Keratinocyte (primary cell): Measurements from ENCODE around the gene BTBD1. TPM values are rescaled to one million over a fixed set of nuclear protein-coding genes. Genes with fewer than 3 reads are reported as not detected.

ENCODE experiments used
- DNase-seq: peaks from one replicate; pipeline ENCODE4 v3.0.0-alpha.2; 2011; ENCODE audit warnings: low read depth, missing footprints, low spot score
- FAIRE-seq: peaks from 2 replicates; lab custom pipeline; 2011; peaks lifted over from hg19 to GRCh38; lab: Jason Lieb, UNC
- H2AFZ ChIP-seq: 2 replicates; pipeline ENCODE4 v1.6.0; 2012; ENCODE audit warnings: low read length, control low read depth, inconsistent platforms; ENCODE audit not compliant: control insufficient read depth
- H3K27ac ChIP-seq: 2 replicates; pipeline ENCODE4 v1.5.1; 2011; ENCODE audit warnings: low read length; ENCODE audit not compliant: control insufficient read depth, insufficient read depth
- H3K27me3 ChIP-seq: 3 replicates; pipeline ENCODE4 v1.6.0; 2011; ENCODE audit warnings: low read length; ENCODE audit not compliant: control insufficient read depth, insufficient read depth; ENCODE audit errors: extremely low read depth
- H3K36me3 ChIP-seq, 2 experiments: 2 replicates in 1 of 2; 3 replicates in 1 of 2; pipeline ENCODE4 v1.5.1; 2011; ENCODE audit warnings: low read length in 2 of 2, mild to moderate bottlenecking in 1 of 2; ENCODE audit not compliant: control insufficient read depth in 2 of 2, insufficient read depth in 2 of 2; ENCODE audit errors: extremely low read depth in 1 of 2
- H3K4me1 ChIP-seq: 3 replicates; pipeline ENCODE4 v1.5.1; 2011; ENCODE audit warnings: low read length; ENCODE audit not compliant: control insufficient read depth, insufficient read depth; ENCODE audit errors: extremely low read depth
- H3K4me2 ChIP-seq: 3 replicates; pipeline ENCODE4 v1.6.0; 2011; ENCODE audit warnings: low read depth, low read length; ENCODE audit not compliant: control insufficient read depth, insufficient read depth; ENCODE audit errors: extremely low read depth
- H3K4me3 ChIP-seq, 3 experiments: fragments of 200-600 bp in 1 of 3; sonication (generic) in 1 of 3; 2 replicates in 2 of 3; 3 replicates in 1 of 3; pipeline ENCODE4 v1.5.1; 2011 to 2016; ENCODE audit warnings: low read length in 3 of 3, mild to moderate bottlenecking in 3 of 3, control low read depth in 2 of 3, inconsistent platforms in 1 of 3, low read depth in 1 of 3, mixed read lengths in 1 of 3, mixed run types in 1 of 3, moderate library complexity in 1 of 3; ENCODE audit not compliant: control insufficient read depth in 2 of 3, insufficient read depth in 2 of 3; ENCODE audit errors: extremely low read depth in 1 of 3
- H3K79me2 ChIP-seq: 2 replicates; pipeline ENCODE4 v1.6.0; 2012; ENCODE audit warnings: low read length; ENCODE audit not compliant: control insufficient read depth, insufficient read depth
- H3K9ac ChIP-seq: 3 replicates; pipeline ENCODE4 v1.6.0; 2011; ENCODE audit warnings: low read length; ENCODE audit not compliant: control insufficient read depth, insufficient read depth; ENCODE audit errors: extremely low read depth
- H3K9me1 ChIP-seq: 3 replicates; pipeline ENCODE4 v1.6.0; 2011; ENCODE audit warnings: low read length; ENCODE audit not compliant: control insufficient read depth, insufficient read depth; ENCODE audit errors: extremely low read depth
- H3K9me3 ChIP-seq: 2 replicates; pipeline ENCODE4 v1.5.1; 2012; ENCODE audit warnings: low read depth, low read length; ENCODE audit not compliant: control insufficient read depth
- H4K20me1 ChIP-seq: 3 replicates; pipeline ENCODE4 v1.6.0; 2011; ENCODE audit warnings: low read length; ENCODE audit not compliant: control insufficient read depth, insufficient read depth; ENCODE audit errors: extremely low read depth
- CTCF ChIP-seq, 3 experiments: IDR thresholded peaks in 1 of 3; conservative IDR thresholded peaks in 1 of 3; optimal IDR thresholded peaks in 1 of 3; 2 replicates in 2 of 3; 3 replicates in 1 of 3; pipeline versions ENCODE3 to v1.5.1; 2011; ENCODE audit warnings: low read length in 3 of 3, mild to moderate bottlenecking in 3 of 3, moderate library complexity in 2 of 3, control low read depth in 1 of 3, inconsistent platforms in 1 of 3; ENCODE audit not compliant: insufficient read depth in 2 of 3; ENCODE audit errors: extremely low read depth in 1 of 3
- EZH2 ChIP-seq: IDR thresholded peaks from one replicate; pipeline ENCODE4 v1.6.1; 2012; ENCODE audit warnings: inconsistent platforms, mild to moderate bottlenecking, low read length, moderate library complexity
- dilution Hi-C: fragments of 300-500 bp; cut with MboI; formaldehyde crosslinking; loops from one replicate; pipeline ENCODE4 v1.7.0; 2020; ENCODE audit warnings: low sequenced_read_pairs; ENCODE audit not compliant: extremely low pct_ligation_motif_present
- polyA plus RNA-seq, 5 experiments: library from polyadenylated mRNA; depleted of rRNA in 3 of 5; stranded (reverse) in 3 of 5; stranded (forward) in 1 of 5; unstranded in 1 of 5; fragments of >200 nt; gene quantifications; 1 replicate in 1 of 5; 2 replicates in 3 of 5; 3 replicates in 1 of 5; pipeline versions ENCODE4 v1.2.1 to v1.2.3, GENCODE V29; 2011 to 2012; ENCODE audit warnings: missing spikeins in 2 of 5, low read depth in 1 of 5, low replicate concordance in 1 of 5

BTBD1 gene
- polyA plus RNA-seq, 1 donor (not counting 4 experiments of a cell fraction or from before 2014, with no cell fraction given) = 70.5 TPM

GRCh38 chr15:83113881-83114674 is 47.0 kb upstream of the BTBD1 start:
- no peaks in the 10 kb centered on the region for H3K79me2 ChIP-seq
- H3K9ac ChIP-seq = no peak overlapping the region
- H3K9me1 ChIP-seq = no peaks in the 10 kb centered on the region
- no peak for DNase-seq
- TF ChIP-seq CTCF (optimal IDR thresholded peaks at IDR 0.05 in 1 of 3, IDR thresholded peaks at IDR 0.05 in 1 of 3, conservative IDR thresholded peaks at IDR 0.05 in 1 of 3; ENCODE audit: extremely low read depth in 1 of 3, insufficient read depth in 2 of 3, low read length in 3 of 3) = no peak
- no peak for TF ChIP-seq EZH2
- dilution Hi-C loops = no loop called here
- H3K27me3 ChIP-seq = peaks cover 15% of the 10 kb centered on the region
- H2AFZ ChIP-seq = no peak overlapping the region
- no peaks in the 10 kb centered on the region for H4K20me1 ChIP-seq
- no peak for FAIRE-seq
- no peak overlapping the region for H3K27ac ChIP-seq
- H3K36me3 ChIP-seq = no peaks in the 10 kb centered on the region
- H3K9me3 ChIP-seq = no peaks in the 10 kb centered on the region
- no peak overlapping the region for H3K4me2 ChIP-seq
- no peak overlapping the region for H3K4me3 ChIP-seq
- H3K4me1 ChIP-seq = no peaks in the 10 kb centered on the region

GRCh38 chr15:83112956-83113299 is 45.9 kb upstream of the BTBD1 start:
- peaks cover 26% of the 10 kb centered on the region for H3K27me3 ChIP-seq
- H3K79me2 ChIP-seq = no peaks in the 10 kb centered on the region
- H3K4me1 ChIP-seq = no peaks in the 10 kb centered on the region
- H3K27ac ChIP-seq = no peak overlapping the region
- TF ChIP-seq EZH2 = no peak
- no peak for TF ChIP-seq CTCF (optimal IDR thresholded peaks at IDR 0.05 in 1 of 3, IDR thresholded peaks at IDR 0.05 in 1 of 3, conservative IDR thresholded peaks at IDR 0.05 in 1 of 3; ENCODE audit: extremely low read depth in 1 of 3, insufficient read depth in 2 of 3, low read length in 3 of 3)
- H3K4me3 ChIP-seq = no peak overlapping the region
- H4K20me1 ChIP-seq = no peaks in the 10 kb centered on the region
- no peaks in the 10 kb centered on the region for H3K9me1 ChIP-seq
- H3K9ac ChIP-seq = no peak overlapping the region
- H3K4me2 ChIP-seq = no peak overlapping the region
- H2AFZ ChIP-seq = no peak overlapping the region
- DNase-seq (no peak), FAIRE-seq (no peak)
- H3K9me3 ChIP-seq = no peaks in the 10 kb centered on the region
- dilution Hi-C loops = no loop called here
- no peaks in the 10 kb centered on the region for H3K36me3 ChIP-seq
